ENCODE measurements around the gene NPPC.
"Not testable (repeated sequence)": the region's sequence is repeated elsewhere in the genome, so short reads cannot be mapped to it uniquely, and the experiment has no call there.

NPPC gene, protein sequence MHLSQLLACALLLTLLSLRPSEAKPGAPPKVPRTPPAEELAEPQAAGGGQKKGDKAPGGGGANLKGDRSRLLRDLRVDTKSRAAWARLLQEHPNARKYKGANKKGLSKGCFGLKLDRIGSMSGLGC

DNA sequence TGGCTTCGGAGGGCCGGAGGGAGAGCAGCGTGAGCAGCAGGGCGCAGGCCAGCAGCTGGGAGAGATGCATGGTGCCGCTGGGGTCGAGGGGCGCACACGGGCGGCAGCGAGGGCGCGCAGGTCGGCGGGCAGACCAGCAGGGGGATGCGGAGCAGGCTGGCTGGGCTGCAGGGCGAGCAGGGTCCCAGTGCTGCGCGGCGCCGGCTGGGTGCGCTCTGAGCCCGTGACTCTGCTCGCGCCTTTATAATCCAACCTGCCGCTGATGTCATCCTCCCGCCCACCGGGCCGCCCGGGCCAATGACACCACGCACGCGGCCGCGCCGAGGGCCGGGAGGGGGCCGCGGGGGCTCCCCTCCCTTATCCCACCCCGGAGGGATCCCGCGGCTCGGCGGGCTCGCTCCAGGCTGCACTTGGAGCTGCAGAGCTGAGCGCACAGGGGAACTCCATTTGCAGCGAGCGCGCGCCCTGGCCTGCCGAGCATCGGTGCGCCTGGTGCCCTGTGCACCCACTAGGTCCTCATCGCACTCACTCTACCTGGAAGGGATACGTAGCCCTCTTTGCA, at the start of gene NPPC:
Gene NPPC, minus strand, starts transcription at position 217 of the 562 bp plus-strand sequence. Its CDS starts 147 bp downstream, at position 70.
- peak; percentile 8 for DNase-seq

DNA sequence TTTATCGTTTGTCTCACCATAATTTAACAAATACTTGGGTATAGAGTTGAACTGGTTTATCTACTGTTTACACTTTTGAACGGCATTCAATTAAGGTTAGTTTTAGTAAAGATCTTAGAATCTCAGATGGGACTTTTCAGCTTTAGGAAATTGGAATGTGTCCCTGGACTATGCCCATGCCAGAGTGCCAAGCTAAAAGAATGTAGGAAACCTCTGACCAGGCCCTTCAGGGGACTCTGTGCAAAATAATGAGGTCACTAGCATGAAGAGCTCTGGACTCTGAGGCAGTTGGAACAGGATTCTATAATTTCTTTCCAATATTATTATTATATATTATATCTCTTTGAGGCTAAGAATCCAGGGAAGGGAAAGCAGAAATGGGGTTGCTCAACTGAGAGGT, 48.8 kb upstream of the NPPC start:
- no peak for DNase-seq

DNA sequence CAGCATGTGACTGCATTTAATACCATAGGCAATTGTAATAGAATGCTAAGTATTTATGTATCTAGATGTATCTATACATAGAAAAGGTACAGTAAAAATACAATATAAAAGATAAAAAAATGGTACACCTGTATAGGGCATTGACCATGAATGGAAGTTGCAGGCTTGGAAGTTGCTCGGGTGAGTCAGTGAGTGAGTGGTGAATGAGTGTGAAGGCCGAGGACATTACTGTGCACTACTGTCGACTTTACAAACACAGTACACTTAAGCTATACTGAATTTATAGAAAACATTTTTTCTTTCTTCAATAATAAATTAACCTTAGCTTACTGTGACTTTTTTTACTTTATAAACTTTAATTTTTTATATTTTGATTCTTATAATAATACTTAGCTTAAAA, 44.3 kb upstream of the NPPC start:
- no peak for DNase-seq

DNA sequence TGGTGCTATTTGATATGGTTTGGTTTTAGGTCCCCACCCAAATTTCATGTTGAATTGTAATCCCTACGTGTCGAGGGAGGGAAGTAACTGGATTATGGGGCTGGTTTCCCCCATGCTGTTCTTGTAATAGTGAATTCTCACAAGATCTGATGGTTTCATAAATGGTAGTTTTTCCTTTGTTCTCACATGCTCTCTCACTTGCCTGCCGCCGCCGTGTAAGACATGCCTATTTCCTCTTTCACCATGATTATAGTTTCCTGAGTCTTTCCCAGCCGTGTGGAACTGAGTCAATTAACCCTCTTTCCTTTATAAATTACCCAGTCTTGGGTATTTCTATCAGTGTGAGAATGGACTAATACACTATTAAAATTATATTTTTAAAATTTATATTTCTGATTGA, 42.6 kb upstream of the NPPC start:
- no peak for DNase-seq

DNA sequence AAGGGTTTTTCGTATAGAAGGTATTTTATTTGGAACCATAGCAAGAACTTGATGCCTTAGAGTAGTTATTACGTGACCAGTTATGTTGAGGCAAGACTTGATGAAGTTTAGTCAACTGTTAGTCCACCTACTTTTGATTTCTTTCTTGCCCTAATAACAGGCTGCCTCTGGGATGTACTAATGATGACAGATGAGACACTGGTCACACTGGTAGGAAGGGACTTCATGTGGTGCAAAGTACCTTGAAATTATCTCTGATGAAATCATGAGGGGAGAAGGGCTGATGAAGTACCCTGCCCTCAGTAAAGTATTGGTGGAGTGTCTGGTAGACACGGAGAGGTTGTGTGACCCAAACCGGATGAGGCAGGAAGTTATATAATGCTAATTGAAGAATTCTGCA, 40.7 kb upstream of the NPPC start:
- DNase-seq = no peak

DNA sequence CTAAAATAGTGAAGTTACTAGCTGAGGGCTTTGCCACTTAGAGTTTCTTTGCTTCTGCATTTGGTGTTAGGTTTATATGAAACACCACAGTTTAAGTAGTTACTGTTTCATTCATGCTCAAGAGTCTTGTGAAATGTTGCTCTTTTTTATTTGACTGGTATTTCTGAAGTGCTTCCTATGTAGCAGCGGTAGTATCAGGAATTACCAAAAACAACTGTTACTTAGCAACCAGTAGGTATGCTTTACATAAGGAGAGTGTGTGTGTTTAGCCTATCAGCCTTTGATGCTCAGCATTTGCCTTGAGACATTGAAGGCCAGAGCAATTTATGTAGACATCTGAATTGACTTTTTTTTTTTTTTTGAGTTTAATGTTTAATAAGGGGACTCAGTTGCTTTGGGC, 38.9 kb upstream of the NPPC start:
- no peak for DNase-seq

DNA sequence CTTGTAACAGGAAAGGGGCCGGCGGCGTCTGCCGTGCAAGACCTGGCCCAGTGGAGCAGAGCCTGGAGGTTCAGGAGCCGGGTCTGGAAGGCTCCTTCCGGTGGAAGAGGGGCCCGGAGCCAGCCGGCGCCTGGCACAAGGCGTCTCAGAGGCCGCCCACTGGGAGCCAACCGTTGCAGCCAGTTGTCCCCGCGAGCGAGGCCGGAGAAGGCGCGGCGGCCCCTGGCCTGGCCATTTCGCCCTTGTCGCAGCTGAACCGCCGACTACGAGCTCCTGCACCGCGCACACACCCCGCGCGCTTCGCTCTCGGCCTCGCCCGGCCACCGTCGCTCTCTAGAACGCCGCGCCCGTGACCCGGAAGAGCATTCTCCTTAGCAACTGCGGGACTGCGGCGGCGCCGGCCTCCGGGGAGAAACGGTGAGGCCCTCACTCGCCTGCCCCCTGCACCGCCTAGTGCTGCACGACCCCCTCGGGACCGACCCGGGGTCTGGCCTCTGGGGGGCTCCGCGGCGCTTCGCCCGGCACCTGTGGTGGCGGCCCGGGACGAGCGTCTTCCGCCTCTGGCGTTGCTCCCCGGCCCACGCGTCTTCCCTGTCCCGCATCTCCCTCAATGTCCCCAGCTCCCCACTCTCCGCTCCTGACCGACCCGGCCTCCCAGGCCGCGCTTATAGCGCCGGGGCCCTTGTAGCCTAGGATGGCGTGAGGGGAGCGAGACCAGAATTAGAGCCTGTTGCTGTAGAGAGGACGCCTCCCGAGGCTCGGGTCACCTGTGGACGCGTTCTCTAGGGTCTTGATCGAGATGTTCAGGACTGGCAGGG, 35.4 kb upstream of the NPPC start, which contains the start of gene DIS3L2:
Gene DIS3L2, plus strand, starts transcription at position 365 of the 818 bp plus-strand sequence. CDS start 53,215 bp downstream, outside the sequence.
- DNase-seq = peak; percentile 73

DNA sequence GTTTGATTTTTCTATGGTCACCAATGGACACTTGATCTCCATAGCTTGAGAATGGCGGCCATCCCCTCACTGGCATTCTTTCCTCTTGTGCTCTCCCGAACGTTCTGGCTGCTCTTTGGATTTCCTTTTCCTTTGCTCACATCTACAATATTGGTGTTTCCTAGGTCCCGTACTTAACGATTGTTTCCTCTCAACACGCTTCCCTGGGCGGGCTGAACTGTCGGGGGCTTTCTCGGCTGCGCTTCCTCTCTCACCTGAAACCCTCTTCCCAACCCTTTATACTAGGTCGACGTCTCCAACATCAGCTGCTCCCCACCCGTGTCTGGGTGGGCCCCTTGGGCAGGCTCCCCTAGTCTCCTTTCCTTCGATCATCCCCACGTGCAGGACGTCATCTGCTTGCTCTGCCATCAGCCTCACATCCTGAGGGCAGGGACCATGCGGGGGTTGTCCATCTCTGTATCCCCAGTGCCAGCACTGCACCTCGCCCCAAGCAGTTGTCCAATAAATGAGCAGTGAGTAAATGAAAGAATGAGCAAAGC, 34.7 kb upstream of the NPPC start:
- DNase-seq = no peak

DNA sequence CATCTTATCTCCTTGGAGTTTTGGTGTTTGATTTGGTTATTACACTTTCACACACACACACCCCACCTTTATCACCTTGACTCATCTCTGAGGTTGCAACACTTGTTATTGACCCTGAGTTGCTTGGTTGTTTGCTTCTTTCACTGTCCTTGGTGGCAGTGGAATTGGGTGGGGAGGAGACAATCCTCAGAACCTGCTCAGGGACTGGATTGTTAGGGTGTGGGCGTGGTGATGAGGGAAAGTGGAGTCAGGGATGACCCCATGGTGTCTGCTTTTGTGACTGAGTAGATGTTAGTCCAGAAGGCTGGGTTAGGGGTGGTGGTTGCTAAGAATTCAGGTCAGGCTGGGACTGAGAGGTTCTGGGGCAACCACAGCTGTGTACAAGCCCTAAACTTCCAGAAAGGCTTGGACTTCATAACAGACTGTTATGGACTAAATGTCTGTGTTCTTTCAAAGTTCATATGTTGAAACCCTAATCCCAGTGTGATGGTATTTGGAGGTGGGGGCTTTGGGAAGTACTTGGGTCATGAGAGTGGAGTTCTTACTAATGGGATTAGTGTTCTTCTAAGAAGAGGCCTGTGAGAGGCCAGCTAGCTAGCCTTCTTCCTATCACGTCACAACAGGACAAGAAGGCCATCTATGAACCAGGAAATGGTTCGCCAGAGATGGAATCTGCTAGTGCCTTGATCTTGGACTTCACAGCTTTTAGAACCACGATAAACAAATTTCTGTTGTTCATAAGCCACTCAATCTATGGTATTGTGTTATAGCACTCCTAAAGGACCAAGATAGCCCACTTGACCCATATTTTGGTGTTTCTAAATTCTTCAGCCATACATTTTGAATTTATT, 31.9 kb upstream of the NPPC start:
- DNase-seq = no peak

DNA sequence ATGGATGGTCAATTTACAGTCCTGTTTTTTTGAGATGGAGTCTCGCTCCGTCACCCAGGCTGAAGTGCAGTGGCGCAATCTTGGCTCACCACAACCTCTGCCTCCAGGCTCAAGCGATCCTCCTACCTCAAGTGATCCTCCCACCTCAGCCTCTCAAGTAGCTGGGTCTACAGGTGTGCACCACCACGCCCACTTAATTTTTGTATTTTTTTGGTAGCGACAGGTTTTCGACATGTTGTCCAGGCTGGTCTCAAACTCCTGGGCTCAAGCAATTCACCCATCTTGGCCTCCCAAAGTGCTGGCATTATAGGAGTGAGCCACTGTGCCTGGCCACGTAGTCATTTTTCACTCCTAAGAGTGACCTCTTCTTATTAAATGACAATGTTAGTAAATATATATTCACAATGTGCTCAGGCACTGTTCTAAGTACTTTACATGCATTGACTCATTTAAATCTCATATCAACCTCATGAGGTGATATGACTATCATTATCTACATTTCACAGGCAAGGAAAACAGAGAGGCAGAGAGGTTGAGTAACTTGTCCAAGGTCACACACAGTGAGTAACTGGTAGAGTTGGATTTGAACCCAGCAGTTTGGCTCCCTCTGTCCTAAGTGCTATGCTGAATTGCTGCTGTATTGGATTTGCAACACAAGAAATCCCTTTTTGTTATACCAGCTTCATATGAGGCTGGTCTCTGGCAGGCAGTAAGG, 29.7 kb upstream of the NPPC start:
- no peak for DNase-seq

DNA sequence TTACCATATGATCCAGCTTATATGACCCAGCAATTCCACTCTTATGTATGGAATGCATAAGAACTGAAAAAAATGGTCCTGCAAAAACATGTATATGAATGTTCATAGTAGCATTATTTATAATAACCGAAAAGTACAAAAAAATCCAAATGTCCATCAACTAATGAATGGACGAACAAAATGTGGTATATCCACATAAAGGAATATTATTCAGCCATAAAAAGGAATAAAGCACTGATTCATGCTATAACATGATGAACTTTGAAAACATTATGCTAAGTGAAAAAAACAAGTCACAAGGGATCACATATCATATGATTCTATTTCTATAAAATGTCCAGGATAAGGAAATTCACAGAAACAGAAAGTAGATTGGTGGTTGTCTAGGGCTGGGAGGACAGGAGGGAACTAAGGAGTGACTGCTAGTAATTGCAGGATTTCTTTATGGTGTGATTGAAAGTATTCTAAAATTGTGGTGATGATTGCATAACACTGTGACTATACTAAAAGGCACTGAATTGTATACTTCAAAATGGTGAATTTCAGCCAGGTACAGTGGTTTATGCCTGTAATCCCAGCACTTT, 25.3 kb upstream of the NPPC start:
- DNase-seq = no peak

DNA sequence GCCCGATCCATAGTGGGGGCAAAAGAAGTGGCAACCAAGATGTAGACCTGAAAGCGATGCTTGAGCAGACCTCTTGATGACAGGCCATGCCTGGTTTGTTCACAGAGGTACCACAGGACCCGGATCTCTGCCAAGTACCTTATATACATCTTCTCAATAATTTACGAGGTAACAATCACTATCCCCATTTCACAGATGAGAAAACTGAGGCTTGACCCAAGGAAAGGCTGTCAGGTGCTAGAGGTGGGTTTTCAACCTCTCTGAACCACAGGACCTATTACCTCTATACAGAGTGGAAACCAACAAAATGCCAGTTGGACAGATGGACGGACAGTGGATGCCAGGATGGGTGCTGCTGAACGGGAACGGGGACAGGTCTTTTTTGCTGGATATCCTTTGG, 21.5 kb upstream of the NPPC start:
- no peak for DNase-seq

DNA sequence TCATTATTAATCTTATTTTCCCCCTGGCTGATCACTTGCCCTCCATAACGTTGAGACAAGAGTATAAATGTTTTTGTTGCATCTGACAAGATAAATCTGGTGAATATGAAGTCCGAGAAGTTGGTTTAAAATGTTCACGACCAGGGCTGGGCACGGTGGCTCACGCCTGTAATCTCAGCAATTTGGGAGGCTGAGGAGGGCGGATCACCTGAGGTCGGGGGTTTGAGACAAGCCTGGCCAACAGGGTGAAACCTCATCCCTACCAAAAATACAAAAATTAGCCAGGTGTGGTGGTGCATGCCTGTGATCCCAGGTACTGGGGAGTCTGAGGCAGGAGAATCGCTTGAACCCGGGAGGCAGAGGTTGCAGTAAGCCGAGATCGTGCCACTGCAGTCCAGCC, 20.9 kb upstream of the NPPC start:
- DNase-seq = not testable (repeated sequence)

DNA sequence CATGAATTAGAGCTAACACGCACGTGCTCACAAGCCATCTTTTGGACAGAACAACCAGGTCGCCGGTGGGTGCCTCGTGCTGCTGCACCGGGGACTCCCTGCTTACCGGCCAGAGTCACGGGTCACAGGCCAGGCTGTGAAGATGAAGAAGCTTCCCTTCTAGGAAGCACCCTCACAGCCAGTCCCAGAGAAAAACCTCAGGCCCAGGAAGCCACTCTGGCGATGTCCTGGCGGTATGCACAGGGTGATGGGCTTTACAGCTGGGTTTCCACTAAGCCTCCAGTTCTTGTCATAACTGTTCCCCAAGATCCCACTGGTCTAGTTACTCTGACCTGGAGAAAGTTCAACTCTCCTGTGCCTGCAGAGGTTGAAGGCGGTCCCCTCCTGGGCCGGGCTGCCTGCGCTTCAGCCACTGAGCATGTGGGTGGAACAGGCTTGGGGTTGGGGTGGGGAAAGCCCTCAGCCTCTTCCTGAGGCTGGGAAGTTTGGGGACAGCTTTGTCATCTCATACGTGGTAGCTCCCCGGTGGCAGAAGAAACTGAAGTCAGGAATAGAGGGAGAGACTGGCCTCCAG, 20.1 kb upstream of the NPPC start:
- DNase-seq = no peak

DNA sequence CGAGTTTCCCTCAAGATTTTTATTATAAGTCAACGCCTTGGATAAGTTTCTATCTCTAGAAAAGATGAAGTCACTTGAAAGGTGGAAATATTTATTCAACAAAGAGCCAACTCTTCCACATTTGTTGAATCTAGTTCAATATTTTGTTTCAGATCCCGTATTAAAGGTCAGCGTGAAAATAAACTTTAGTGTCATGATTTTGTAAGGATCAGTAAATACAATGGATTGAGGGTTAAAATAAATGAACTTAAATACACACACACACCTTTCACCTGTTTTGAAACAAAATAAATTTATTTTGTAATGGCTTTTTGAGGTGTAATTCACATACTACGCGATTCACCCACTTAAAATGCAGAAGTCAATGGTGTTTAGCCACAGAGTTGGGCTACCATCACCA, 16.0 kb upstream of the NPPC start:
- no peak for DNase-seq

DNA sequence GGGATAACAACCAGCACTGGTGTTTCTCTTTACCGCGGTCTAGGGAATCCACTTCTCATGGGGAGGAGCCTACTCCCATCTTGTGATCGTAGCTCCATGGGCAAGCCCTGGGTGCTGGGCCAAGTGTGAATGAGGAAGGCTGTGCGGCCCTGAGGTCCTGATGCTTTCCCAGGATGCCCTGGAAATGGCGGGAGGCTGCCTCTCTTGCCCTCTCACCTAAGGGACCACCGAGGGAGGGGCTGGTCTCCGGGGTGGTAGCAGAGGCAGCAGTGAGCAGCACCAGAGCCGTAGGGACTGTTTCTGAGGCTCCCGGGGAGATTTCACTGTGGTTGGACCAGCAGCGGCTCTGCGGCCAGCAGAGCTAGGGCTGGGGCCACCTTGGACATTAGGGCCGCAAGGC, 15.5 kb upstream of the NPPC start:
- no peak for DNase-seq

DNA sequence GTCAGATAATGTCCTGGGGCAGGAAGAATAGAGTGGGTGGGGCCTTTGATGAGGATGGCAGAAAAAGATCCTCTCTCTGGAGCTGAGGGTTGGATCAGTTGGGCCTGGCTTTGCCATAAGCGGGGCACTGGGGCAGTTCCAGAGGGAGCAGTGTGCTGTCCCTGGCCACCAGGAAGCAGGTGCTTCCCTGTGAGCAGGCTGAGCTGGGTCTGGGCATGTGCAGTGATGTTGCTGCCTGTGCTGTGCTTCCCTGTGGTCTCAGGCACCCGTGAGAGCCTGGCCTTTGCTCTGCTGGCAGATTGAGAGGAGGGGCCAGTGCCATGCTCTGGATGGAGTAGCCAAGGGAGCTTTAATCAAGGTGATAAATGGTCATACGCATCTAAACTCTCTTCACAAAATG, 14.6 kb upstream of the NPPC start:
- no peak for DNase-seq

DNA sequence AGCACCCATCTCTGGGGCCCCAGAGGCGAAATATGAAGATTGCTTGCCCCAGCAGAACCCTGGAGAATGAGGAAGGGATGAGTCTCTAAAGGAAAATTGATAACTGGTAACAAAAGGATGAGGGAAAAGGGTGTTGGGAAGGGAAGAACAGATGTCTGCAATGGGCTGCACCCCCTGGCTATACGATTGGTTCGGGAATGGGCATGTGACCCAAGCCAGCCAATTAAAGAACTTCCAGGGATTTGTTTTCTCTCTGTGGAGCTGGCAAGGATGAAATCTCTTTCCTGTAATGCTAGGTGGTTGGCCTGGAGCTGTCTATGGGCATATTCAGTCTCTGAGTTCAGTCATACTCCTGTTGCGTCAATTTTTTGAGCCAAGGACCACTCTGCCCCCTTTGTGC, 12.8 kb upstream of the NPPC start:
- no peak for DNase-seq

DNA sequence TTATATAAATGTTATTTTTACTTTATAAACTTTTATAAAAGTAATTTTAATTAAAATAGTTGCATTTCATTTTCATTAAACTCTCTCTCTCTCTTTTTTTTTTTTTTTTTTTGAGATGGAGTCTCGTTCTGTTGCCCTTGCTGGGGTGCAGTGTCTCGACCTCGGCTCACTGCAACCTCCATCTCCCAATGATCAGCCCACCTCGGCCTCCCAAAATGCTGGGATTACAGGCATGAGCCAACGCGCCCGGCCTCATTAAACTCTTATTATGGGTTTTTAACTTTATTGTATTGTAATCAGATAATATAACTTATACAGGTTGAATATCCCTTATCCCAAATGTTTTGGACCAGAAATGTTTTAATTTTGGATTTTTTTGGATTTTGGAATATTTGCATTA, 10.9 kb upstream of the NPPC start:
- DNase-seq = no peak

DNA sequence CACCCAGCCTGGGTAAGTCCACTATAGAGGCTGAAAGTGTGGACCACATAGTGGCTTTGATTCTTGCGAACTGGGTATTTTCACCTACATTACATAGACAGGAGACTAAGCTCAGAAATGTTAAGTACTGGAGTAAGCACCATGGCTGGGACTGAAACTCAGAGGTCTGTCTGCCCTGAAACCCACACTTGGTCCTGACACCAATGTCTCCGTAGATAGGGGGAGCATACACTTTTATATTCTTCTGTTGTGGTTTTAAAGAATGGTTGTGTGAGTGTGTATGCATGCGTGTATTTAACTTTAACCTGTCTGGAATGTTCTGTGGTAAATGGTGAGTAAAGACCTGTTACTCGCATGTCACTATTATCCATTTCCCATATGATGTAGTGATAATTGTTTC, 10.3 kb upstream of the NPPC start:
- no peak for DNase-seq

DNA sequence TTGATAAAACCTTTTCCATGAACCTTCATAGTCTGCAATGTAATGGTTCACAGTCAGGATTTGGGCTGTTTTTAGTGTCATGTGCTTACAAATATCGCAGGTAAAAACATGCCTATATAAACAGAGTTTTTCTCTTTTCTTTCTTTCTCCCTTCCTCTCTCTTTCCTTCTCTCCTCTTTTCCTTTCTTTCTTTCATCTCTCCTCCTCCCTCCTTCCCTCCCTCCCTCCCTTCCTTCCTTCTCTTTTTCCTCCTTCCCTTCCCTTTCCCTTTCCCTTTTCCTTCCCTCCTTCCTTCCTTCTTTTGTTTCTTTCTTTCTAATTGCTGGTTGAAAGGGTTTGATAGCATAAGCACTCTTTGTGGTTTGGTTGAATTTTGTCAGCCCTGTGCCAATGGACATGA, 9.6 kb upstream of the NPPC start:
- no peak for DNase-seq

DNA sequence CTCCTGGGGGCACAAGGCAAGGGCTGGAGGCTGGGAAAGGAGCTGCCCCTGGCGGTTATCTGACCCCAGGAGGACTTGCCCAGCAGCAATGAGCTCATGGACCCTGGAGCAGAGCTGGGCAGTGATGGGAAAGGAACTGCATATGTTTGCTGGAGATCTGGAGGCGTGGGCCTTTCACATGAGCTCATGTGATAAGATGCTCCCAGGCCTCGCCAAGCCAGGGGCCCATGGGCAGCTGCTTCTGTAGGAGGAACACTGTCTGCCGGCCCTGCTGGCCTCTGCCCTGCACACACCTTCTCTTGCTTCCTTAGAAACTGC, 9.0 kb upstream of the NPPC start:
- DNase-seq = no peak

Measured in NCI-H774 (cell line).